Suprapubic skin (tissue), 4 donors: ENCODE data around the gene AK4. TPM values are rescaled to one million over a fixed set of nuclear protein-coding genes. Genes with fewer than 3 reads are reported as not detected.

Experiments
- DNase-seq, 2 donors: peaks; one replicate each; pipeline ENCODE4 v3.0.0-alpha.2; 2019; ENCODE audit warnings: low spot score in 2 of 2
- H3K27ac ChIP-seq: fragments of 200-600 bp; sonication (generic); one replicate; pipeline ENCODE4 v1.5.1; 2019
- H3K27me3 ChIP-seq: fragments of 200-600 bp; sonication (generic); one replicate; pipeline ENCODE4 v1.5.1; 2019
- H3K36me3 ChIP-seq: fragments of 200-600 bp; sonication (generic); one replicate; pipeline ENCODE4 v1.5.1; 2019
- H3K4me1 ChIP-seq: fragments of 200-600 bp; sonication (generic); one replicate; pipeline ENCODE4 v1.5.1; 2019
- H3K4me3 ChIP-seq: fragments of 200-600 bp; sonication (generic); one replicate; pipeline ENCODE4 v1.5.1; 2019; ENCODE audit warnings: mild to moderate bottlenecking
- H3K9me3 ChIP-seq: fragments of 200-600 bp; sonication (generic); one replicate; pipeline ENCODE4 v1.5.1; 2019
- EP300 ChIP-seq: sonication (generic); formaldehyde crosslinking; IDR thresholded peaks from one replicate; pipeline ENCODE4 v1.6.1; 2017; ENCODE audit warnings: antibody characterized with exemption
- POLR2A ChIP-seq, 2 donors: fragments of 450-650 bp; IDR thresholded peaks; one replicate each; pipeline ENCODE4 v1.6.1; 2017; ENCODE audit warnings: antibody characterized with exemption in 2 of 2, mild to moderate bottlenecking in 2 of 2, moderate library complexity in 2 of 2
- POLR2AphosphoS5 ChIP-seq, 3 donors: sonication (generic); formaldehyde crosslinking; IDR thresholded peaks; one replicate each; pipeline ENCODE4 v1.6.1; 2017; ENCODE audit warnings: antibody characterized with exemption in 3 of 3
- WGBS: methylation state at CpG from one replicate; pipeline ENCODE4 v1.1.5; 2018; 5-methylcytosine and 5-hydroxymethylcytosine counted together
- total RNA-seq, 4 donors: library from RNA; depleted of rRNA; stranded (reverse); fragments of >200 nt; gene quantifications; one replicate each; pipeline ENCODE4 v1.1.0, GENCODE V29; 2016
- TF ChIP-seq, protein P1 (sequence below), 2 donors: fragments of 200-600 bp in 1 of 2; fragments of 450-650 bp in 1 of 2; sonication (generic) in 1 of 2; IDR thresholded peaks; one replicate each; pipeline ENCODE4 v1.5.1; 2016 to 2019; ENCODE audit warnings: antibody characterized with exemption in 2 of 2, mild to moderate bottlenecking in 1 of 2, moderate library complexity in 1 of 2

The AK4 gene
- total RNA-seq, 4 donors from 2014 or later = 35.7 to 62.5 (median 54.8) TPM

DNA sequence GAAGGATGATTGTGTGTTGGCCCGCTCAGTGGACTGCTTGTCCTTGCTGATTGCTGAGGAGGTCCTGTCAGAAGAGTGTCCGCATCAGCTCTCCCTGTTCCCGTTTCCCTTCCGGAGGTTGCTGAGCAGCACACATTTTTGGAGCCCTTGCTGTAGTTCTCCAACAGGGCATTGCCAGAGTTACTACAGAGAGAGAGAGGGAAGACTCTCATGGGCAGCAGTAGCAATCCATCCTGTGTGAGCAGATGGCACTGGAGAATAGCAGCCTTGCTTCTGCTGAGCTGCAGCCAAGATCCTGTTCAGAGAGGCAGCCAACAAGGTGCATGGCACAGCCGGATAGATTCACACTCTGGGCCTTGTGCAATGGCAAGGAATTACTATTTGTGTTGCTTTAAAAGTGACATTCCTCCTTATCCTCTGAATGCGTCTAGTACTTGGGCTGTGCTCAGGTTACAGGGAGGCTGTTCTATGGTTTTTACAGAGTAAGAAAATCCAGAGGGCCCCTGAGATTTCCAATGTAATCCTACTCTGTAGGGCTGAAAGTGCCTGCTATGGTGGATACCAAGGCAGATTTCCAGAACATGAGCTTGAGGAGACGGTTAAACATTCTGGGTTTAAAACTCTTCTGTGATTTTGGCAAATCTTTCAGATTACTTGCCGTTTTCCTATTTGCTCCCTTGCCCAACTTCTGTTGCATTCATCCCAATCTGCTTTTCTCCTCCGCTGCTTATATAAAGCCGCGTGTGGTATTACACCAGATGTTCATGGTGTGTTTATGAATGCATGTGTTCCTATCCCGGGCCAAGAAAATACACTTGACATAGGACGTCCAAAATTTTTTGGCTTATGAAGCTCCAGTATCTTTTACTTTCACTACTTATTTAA is 27.4 kb downstream of the AK4 start:
- H3K4me3 ChIP-seq = no peak overlapping the region
- no peak for DNase-seq
- peak overlapping the region; percentile 2 for H3K27ac ChIP-seq
- WGBS = 47% methylated on average over 13 of the region's 13 CpGs
- no peaks in the 10 kb centered on the region for H3K9me3 ChIP-seq
- no peaks in the 10 kb centered on the region for H3K36me3 ChIP-seq
- peaks cover 50% of the 10 kb centered on the region for H3K4me1 ChIP-seq
- H3K27me3 ChIP-seq = no peaks in the 10 kb centered on the region
- no peak for TF ChIP-seq POLR2AphosphoS5 (IDR thresholded peaks at IDR 0.05)
- no peak for TF ChIP-seq EP300
- TF ChIP-seq, protein P1, sequence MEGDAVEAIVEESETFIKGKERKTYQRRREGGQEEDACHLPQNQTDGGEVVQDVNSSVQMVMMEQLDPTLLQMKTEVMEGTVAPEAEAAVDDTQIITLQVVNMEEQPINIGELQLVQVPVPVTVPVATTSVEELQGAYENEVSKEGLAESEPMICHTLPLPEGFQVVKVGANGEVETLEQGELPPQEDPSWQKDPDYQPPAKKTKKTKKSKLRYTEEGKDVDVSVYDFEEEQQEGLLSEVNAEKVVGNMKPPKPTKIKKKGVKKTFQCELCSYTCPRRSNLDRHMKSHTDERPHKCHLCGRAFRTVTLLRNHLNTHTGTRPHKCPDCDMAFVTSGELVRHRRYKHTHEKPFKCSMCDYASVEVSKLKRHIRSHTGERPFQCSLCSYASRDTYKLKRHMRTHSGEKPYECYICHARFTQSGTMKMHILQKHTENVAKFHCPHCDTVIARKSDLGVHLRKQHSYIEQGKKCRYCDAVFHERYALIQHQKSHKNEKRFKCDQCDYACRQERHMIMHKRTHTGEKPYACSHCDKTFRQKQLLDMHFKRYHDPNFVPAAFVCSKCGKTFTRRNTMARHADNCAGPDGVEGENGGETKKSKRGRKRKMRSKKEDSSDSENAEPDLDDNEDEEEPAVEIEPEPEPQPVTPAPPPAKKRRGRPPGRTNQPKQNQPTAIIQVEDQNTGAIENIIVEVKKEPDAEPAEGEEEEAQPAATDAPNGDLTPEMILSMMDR (IDR thresholded peaks at IDR 0.05) = no peak
- no peak for TF ChIP-seq POLR2A (IDR thresholded peaks at IDR 0.05)

DNA sequence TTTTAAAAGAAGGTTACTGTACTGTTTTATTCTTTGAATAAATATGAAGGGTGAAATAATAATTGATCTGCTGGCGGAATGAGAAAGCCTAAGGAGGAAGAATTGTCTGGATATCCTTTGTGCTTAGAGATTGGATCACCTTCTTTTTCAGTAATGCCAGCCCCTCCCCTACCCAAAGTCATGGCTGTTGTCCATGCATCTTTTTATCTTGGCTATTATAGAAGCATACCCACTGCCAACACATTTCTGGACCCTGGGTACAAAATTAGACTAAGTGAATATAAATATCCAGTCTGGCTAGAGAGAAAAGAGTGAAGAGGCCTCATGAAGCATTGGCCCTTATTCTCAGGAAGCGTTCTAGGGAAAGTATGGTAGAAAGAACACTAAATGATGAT is 28.1 kb downstream of the AK4 start:
- WGBS = 56% methylated on average over 2 of the region's 2 CpGs
- Histone ChIP-seq H3K4me3 (no peak overlapping the region), H3K27me3 (no peaks in the 10 kb centered on the region), H3K27ac (peak overlapping the region; percentile 2), H3K36me3 (no peaks in the 10 kb centered on the region), H3K4me1 (peaks cover 52% of the 10 kb centered on the region), H3K9me3 (no peaks in the 10 kb centered on the region)
- no peak for TF ChIP-seq EP300
- no peak for TF ChIP-seq POLR2AphosphoS5 (IDR thresholded peaks at IDR 0.05)
- TF ChIP-seq, protein P1 (IDR thresholded peaks at IDR 0.05) = no peak
- no peak for TF ChIP-seq POLR2A (IDR thresholded peaks at IDR 0.05)
- no peak for DNase-seq

DNA sequence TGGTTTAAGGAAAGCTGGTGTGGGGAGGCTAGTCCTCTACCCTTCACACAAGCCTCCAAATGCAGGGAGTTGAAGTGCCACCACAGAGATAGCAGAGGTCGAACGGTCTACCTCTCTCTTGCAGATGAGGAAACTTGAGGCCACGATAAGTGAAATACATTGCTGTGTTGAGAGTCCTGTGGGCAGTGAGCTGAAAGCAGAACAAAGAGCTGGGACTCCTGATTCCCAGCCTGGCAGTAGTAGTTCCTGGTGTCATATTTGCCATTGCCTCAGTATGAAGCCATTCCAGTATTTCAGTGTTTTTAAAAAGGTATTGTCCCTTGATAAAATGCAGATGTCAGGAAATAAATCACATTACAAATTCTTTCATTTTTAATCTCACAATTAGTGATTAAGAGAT is 28.6 kb downstream of the AK4 start:
- Histone ChIP-seq H3K4me3 (no peak overlapping the region), H3K4me1 (peaks cover 52% of the 10 kb centered on the region), H3K36me3 (no peaks in the 10 kb centered on the region), H3K9me3 (no peaks in the 10 kb centered on the region), H3K27me3 (no peaks in the 10 kb centered on the region), H3K27ac (peak overlapping the region; percentile 2)
- no peak for DNase-seq
- WGBS = 80% methylated on average over 3 of the region's 3 CpGs
- TF ChIP-seq EP300 = no peak
- TF ChIP-seq POLR2AphosphoS5 (IDR thresholded peaks at IDR 0.05) = no peak
- TF ChIP-seq, protein P1 (IDR thresholded peaks at IDR 0.05) = no peak
- no peak for TF ChIP-seq POLR2A (IDR thresholded peaks at IDR 0.05)

DNA sequence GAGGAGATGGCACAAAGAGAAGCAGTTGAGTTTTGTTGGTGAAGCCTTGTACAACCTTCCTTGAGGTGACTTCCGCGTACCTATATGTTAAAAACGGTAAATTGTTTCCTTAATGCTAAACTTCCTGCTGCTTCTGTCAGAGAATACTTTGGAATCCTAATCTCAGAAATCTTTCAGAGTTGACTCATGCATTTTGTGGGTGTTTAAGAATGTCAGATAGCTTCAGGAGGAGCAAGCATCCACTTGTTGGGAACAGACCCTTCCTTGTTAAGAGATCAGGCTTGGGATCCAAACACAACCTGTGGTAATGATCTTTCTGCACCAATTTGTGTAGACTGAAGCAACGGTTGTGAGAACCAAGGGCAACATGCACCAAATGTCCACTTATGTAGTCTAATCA is 29.5 kb downstream of the AK4 start:
- DNase-seq = no peak
- H3K4me1 ChIP-seq = peaks cover 52% of the 10 kb centered on the region
- H3K27ac ChIP-seq = peak overlapping the region; percentile 49

DNA sequence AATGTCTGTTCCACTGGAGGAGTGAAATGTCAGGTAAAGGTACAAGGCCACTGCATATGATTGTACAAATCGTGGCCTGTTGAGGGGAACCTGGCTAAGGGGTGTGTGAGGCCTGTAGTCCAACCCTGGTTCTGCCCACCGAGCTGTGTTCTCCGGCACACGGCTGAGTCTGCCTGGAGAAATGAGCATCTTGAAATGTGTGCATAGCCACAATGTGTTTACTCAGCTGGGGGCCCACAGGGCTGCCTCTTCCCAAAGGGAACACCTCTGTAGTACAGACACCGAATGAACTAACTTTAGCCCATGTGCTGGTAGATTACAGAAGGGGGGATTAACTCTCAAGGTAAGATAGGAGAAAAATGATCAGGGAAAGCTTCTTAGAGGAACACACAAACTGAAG is 30.2 kb downstream of the AK4 start:
- WGBS = 76% methylated on average over 5 of the region's 5 CpGs
- H3K9me3 ChIP-seq = no peaks in the 10 kb centered on the region
- H3K27me3 ChIP-seq = no peaks in the 10 kb centered on the region
- H3K4me3 ChIP-seq = no peak overlapping the region
- DNase-seq = no peak
- H3K36me3 ChIP-seq = no peaks in the 10 kb centered on the region
- H3K27ac ChIP-seq = peak overlapping the region; percentile 49
- no peak for TF ChIP-seq POLR2AphosphoS5 (IDR thresholded peaks at IDR 0.05)
- no peak for TF ChIP-seq POLR2A (IDR thresholded peaks at IDR 0.05)
- TF ChIP-seq EP300 = no peak
- TF ChIP-seq, protein P1 (IDR thresholded peaks at IDR 0.05) = no peak
- H3K4me1 ChIP-seq = peaks cover 48% of the 10 kb centered on the region

More for the DNA sequence above, 29.5 kb downstream of the AK4 start:
- H3K27me3 ChIP-seq = no peaks in the 10 kb centered on the region
- TF ChIP-seq EP300 (no peak), POLR2A (IDR thresholded peaks at IDR 0.05) (no peak), POLR2AphosphoS5 (IDR thresholded peaks at IDR 0.05) (no peak)
- TF ChIP-seq, protein P1 (IDR thresholded peaks at IDR 0.05) = no peak
- H3K36me3 ChIP-seq = no peaks in the 10 kb centered on the region
- no peaks in the 10 kb centered on the region for H3K9me3 ChIP-seq
- no peak overlapping the region for H3K4me3 ChIP-seq
- WGBS = 54% methylated on average over 4 of the region's 4 CpGs
